HG02870 (cell line): Measurements from ENCODE around the gene INPP5F.
"Not testable (repeated sequence)": the region's sequence is repeated elsewhere in the genome, so short reads cannot be mapped to it uniquely, and the experiment has no call there.

Source experiments
- ATAC-seq: cut with Tn5 transposase; IDR thresholded peaks from one replicate; pipeline ENCODE4 v1.9.1; 2021; ENCODE audit warnings: mild to moderate bottlenecking, moderate library complexity; ENCODE audit not compliant: unreplicated experiment

INPP5F gene

DNA sequence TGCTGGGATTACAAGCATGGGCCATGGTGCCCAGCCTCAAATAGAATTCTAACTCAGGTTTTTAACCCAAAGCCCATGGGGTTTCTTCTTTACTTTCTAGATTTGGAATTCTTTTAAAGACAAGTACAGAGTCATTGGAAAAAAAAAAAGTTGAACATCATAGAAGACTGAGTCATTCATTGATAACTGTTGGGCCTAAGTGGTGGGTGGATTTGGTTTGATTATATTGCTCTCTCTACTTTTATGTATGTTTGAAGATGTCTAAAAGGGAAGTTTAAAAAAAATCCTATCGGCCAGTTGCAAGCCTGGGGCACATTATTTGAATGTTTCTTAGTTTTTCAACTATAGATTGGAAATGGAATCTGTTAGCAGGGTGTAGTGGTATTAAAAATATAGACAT, 49.7 kb downstream of the INPP5F start:
- no peak for ATAC-seq

- no peak for ATAC-seq
These were observed 50.7 kb downstream of the INPP5F start for GRCh38 chr10:119776536-119776935.

GRCh38 chr10:119777686-119778085, 51.8 kb downstream of the INPP5F start:
- ATAC-seq = no peak

GRCh38 chr10:119778776-119779445, 53.1 kb downstream of the INPP5F start:
- ATAC-seq = no peak

GRCh38 chr10:119780879-119781480, 55.1 kb downstream of the INPP5F start:
- ATAC-seq = no peak

GRCh38 chr10:119781498-119781897, 55.6 kb downstream of the INPP5F start:
- ATAC-seq = no peak

DNA sequence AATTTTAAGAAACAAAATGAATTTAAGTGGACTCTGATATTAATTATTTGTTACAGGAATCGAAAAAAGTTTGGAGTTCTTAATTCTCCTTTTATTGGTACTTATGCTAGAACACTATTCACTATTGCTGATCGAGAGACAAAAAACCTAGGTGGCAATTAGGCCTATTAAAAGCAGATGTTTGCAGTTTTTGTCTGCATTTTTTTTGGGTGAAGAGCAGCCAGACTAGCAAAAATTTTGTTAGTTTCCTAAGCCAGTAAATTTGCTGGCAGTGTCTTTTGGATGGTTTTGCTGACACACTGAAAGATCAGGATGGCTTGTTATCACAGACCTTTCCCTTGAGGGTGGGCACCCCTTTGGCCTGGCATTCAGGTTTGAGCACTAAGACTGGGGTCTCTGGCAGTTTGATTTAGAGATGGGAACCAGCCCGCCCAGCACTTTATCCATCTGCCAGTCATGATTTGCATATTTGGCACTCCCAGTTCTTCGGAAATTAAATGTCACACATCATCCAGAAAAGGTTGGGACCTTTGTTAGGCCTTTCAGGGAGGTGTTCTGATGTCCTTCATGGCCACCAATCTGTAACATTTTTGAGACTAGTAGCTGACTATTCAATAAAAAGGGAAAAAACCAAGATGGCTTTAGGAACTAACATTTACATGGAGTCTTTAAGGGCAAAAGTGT, 57.3 kb downstream of the INPP5F start:
- no peak for ATAC-seq

- ATAC-seq = no peak
These were observed 57.8 kb downstream of the INPP5F start for GRCh38 chr10:119783665-119784027.

GRCh38 chr10:119784340-119785067, 58.7 kb downstream of the INPP5F start:
- ATAC-seq = peak; percentile 86

DNA sequence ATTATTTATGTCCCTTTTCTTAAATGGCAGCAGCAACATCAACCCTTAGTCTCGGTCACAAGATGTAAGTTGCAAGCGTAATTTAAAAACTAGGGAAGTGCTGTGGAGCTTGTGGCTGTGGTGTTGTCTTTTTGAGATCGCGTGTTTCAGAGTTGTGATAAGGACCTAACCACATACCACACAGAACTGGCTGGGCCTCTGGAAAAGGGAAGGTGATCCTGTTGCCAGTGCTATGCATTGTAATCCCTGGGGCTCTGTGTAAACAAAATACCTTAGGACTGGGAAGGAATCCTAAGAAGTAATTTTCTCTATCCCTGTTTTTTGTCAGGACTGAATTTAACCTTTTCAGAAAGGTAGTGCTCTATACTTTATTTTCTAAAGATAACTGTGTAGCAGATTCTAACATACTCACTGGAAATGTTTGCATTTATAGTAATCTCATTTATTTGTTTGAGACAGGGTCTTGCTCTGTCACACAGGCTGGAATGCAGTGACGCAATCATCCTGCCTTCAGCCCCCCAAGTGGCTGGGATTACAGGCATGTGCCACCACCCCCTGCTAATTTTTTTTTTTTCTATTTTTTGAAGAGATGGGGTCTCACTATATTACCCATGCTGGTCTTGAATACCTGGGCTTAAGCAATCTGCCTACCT, 60.4 kb downstream of the INPP5F start:
- no peak for ATAC-seq

- ATAC-seq = not testable (repeated sequence)
These were observed 69.3 kb downstream of the INPP5F start for GRCh38 chr10:119795101-119795500.

GRCh38 chr10:119796039-119796438, 70.2 kb downstream of the INPP5F start:
- ATAC-seq = no peak

GRCh38 chr10:119801176-119801575, 75.3 kb downstream of the INPP5F start:
- no peak for ATAC-seq

- peak; percentile 85 for ATAC-seq
These were observed 76.2 kb downstream of the INPP5F start for GRCh38 chr10:119801998-119802538.

DNA sequence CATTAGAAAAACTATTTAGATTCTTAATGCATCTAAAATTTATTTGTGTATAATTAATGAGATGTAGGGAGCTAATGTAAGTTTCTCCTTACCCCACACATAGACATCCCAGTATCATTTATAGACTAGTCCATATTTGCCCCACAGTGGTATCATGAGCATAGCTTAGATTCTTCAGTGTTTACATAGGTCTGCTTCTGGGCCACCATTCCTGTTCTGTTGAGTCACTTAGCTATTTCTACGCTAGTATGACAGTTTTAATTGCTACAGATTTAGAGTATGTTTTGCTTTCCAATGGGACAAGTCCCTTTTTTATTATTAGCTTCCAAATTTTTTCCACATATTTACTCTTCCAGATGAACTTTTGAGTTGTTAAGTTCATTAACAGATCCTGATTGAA, 77.4 kb downstream of the INPP5F start:
- ATAC-seq = no peak

GRCh38 chr10:119805702-119806230, 79.9 kb downstream of the INPP5F start:
- no peak for ATAC-seq

DNA sequence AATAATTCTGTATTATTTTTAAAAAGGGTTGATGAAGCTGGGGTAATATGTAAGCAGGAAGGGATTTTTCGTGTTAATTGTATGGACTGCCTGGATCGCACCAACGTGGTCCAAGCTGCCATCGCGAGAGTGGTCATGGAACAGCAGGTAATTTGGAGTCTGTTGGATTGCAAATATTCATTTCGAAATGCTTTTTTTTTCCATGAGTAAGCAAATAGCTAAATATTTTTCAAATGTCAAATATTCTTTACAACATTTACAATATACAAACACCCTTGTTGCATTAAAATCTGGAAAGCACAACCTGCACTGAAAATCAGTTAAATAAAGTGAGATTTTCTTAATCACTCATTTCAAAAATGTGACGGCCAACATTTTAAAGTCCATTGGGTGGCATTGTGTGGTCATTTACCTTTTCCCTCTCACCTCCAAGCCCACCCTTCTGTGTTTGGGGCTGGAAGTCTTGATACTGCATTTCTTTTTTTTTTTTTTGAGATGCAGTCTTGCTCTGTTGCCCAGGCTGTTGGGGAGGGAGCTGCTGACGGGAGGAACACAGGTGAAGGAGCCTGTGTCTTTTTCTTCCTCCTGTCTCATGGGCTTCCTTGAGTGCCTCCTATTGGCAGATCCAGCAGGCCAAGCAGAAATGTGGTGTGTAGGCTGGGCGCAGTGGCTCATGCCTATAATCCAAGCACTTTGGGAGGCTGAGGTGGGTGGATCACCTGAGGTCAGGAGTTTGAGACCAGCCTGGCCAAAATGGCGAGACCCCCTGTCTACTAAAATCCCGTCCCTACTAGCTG, 80.7 kb downstream of the INPP5F start:
- no peak for ATAC-seq

- peak; percentile 72 for ATAC-seq
These were observed 82.3 kb downstream of the INPP5F start for GRCh38 chr10:119807960-119808697.

DNA sequence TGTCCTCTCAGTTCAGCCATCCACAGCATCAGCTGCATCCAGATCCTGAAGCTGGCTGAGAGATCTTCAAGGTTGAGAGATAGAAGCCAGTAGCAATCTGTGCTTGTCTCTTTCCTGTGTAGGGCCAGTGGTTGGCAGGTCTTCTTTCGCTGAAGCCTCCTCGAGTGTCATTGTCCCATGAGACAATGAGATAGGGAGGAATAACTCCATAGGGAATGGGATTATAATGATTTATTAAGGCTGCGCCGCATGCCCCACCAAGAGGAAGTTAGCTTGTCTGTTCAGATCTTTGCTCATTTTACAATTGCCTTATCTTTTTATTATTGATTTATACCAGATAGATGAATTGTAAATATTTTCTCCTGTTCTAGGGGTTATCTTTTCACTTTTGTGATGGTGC, 85.3 kb downstream of the INPP5F start:
- no peak for ATAC-seq
